ELF-1 (cell line): Measurements from ENCODE around the gene SH3BP4.
A peak's percentile ranks its signal among the peaks of the same experiment; 100 is the strongest.

ENCODE experiments used
- DNase-seq: peaks from one replicate; pipeline ENCODE4 v3.0.0-alpha.2; 2016; ENCODE audit warnings: low read depth, low spot score

SH3BP4 gene

DNA sequence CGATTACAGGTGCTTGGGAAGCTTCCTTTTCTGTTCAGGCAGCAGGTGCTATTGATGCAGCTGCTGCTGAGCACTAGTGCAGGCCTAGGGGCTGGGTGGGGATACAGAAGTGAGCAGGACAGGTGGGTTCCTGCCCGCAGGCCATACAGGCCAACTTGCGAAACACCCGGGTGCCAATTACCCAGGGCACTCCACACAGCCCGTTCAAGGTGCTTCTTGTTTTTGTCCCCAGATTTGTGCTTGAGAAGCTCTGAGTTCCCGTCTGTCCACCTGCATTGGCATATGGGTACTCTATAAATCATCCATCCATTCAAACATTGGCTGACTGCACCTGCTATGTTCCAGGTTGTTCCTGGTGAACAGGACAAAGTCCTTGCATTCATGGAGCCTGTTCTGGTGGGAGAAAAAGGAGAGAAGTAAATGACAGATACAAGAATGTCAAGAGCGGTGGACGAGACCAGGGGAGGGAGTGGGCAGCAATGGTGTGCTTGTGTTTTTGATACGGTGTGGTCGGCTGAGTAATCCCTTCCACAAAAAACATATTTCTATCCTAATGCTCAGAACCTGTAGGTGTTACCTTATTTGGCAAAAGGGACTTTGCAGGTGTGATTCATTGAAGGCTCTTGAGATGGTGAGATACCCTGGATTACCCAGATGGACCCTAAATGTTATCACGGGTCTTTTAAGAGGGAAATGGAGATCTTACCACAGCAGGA, 31.4 kb downstream of the SH3BP4 start:
- no peak for DNase-seq

DNA sequence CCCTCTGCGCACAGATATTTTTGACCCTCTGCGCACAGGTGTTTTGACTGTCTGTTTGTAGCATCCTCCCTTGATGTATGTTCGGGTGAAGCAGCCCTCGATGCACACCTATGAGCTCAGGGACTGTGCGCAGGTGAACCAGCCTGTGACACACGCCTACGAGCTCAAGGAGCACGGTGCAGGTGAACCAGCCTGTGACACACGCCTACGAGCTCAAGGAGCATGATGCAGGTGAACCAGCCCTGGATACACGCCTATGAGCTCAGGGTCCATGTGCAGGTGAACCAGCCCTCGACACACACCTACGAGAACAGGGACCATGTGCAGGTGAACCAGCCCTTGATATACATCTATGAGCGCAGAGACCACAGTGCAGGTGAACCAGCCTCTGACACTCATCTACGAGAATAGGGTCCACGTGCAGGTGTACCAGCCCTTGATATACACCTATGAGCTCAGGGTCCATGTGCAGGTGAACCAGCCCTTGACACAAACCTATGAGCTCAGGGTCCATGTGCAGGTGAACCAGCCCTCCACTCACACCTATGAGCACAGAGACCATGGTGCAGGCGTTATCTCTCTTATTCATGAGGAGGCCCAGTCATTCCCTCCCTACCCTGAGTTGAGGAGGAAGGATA, 33.9 kb downstream of the SH3BP4 start:
- DNase-seq: no peak

DNA sequence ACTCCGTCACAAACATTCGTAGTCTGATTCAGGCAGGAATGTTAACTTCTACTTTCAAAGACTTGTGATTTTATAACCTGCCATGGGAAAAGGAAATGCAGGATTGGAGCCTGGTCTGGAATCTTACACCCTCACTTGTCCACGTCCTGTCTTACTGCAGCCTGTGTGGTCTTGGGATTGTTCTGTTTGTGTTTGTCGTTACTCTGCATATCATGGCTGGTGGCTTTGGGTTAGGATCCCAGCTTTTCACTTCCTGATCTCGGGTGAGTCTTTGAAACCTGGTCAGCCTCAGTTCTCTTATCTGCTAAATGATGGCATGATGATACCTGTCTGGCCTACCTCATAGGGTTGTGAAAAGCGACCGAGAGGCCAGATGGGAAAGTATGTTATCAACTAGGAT, 34.6 kb downstream of the SH3BP4 start:
- no peak for DNase-seq

DNA sequence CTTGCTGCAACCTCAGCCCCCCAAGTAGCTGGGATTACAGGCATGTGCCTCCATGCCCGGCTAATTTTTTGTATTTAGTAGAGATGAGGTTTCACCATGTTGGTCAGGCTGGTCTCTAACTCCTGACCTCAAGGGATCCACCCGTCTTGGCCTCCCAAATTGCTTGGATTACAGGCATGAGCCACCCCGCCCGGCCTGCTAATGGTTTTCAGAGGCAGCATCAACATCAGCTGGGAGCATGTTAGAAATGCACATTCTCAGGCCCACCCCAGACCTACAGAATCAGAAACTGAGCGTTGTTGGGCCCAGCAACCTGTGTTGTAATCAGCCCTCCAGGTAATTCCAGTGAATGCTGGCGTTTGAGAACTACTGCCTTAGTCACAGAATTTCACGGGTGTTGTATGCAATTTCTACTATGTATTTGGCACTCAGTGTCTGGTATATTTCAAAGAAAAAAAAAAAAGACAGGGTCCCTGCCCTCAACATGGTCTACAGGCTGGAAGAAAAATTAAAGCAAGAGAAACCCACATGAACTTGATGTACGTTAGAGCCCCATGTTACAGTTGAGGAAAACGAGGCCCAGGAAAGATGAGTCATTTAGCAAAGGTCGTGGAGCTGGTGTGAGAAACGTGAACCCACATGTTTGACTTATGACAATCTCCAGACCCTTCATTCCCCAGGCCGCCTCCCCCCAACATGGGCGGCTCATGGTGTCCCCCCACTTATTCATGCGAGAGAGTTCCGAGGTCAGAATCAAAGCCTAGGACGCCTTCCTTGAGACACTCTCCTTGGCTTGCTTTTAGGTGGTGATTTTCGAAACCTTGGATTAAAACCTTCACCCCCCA, 35.3 kb downstream of the SH3BP4 start:
- no peak for DNase-seq

DNA sequence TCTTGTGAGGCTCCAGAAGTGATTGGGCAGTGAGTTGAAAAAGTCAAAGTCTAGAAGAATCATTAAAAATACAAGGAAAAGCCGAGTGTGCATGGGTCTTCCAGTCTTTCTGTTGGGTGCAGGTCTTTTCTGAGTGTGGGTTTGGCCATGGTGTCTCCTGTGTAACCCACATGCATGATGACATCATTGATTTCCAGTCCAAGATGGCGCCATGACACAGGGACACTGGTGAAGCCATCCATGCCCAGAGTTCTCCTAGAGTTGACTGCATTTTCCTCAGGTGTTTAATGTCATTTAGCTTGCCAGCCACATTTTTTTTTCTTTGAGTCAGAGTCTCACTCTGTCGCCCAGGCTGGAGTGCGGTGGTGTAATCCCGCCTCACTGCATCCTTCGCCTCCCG, 35.9 kb downstream of the SH3BP4 start:
- no peak for DNase-seq

DNA sequence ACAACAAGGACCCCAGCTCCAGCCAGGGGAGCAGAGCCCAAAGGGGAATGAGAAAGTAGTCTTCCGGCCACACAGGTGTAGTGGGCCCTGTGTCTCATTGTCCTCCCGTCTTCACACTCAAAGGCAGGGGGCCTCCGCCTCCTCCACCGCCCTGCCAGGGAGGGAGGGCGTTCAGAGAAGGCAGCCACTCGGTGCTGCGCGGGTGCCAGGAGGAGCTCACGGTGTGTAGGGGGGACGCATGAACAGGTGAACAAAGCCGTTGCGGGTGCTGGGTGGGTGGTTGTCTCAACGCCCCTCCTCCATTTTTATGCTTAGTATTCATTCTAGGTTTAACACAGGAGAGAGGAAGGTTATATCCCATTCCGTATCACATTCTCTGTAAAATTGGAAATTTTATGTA, 36.7 kb downstream of the SH3BP4 start:
- DNase-seq: no peak

DNA sequence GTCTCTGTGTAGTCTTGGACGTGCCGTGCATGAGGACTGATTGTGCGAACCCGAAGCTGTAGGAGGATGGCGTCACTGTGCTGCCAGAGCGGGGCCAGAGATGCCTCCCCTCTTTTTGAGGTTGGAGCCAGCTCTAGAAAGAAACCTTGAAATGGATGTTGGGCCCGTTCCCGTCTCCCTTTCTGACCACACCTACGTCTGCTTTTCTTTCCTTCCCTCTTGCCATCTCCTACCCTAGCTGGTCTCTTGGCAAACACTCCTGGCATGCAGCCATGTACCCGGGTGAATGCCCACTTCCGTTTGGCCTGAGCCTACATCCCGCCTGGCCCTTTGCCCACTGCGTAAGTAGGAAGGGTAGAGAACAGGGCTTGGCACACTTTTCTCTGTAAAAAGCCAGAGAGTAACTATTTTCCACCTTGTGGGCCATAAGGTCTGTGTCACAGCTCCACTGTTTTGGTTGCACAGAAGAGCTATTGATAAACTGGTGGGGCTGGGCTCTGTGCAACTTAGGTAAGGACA, 37.4 kb downstream of the SH3BP4 start:
- DNase-seq: no peak

DNA sequence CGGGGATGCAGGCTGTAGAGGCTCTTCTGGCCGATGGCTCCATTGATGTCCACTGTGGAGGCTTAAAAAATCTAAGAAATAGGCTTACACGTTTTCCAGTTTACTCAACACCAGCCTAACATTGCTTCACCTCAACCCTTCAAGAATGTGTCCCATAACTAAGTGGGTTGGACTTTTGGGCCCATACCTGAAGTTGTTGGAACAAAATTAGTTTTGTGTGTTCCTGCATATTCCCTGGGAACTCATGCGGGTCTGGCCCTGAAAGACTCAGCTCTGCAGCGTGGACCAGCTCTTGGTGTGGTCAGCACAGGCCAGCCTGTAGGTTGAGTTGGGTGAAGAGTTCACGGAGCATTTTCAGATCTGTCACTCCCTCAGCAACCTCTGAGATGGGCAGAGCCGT, 38.5 kb downstream of the SH3BP4 start:
- no peak for DNase-seq

DNA sequence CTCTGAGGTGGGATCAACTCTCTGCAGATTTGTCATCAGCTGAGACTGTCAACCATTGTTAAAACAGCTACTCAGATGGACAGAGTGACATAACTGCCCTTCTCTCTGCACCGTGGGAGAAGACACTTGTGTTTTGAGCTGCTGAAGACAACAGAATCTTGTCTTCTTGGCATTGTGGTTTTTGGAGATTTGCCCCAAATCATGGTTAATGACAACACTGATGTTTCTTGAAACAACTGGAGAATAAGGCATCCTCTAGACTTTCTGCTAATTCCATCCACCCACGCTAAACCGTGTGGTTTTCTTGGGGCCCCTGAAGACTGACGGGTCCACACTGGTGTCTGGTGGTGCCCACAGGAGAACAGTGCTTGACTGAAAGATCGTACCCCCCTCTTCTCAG, 39.5 kb downstream of the SH3BP4 start:
- DNase-seq: no peak

DNA sequence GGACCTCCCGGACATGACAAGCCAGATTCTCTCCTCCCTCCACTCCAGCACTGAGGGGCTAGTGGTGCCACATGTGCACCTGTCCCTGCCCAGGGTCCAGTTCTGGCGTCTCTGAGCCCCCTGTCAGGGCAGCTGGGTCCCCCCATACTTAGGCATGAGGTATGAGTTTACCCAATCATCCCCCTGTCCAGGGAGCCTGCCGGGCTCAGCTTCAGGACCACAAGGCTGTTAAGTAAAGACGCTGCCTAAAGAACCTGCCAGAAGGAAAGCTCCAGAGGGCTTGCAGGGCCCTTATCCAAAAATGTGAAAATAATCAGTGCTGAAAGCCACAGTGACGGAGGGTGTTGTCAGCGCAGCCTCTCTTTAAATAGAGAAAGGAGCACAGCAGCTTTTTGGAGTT, 40.0 kb downstream of the SH3BP4 start:
- no peak for DNase-seq

DNA sequence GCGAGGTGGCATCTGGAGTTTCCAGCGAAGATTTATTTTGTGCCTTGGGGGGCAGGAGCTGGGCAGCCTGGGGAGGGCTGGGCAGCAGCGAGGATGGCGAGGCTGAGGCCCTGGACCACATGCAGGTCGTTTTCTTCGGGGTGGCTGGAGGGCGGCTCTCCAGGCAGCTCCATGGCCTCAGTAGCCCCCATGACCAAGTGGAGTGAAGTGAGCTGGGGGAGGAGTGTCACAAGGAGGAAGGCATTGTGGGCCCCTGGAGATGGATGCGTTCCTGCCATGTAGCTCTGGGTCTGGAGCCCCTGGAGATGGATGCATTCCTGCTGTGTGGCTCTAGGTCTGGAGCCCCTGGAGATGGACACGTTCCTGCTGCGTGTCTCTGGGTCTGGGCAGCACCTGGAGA, 40.4 kb downstream of the SH3BP4 start:
- DNase-seq: no peak

DNA sequence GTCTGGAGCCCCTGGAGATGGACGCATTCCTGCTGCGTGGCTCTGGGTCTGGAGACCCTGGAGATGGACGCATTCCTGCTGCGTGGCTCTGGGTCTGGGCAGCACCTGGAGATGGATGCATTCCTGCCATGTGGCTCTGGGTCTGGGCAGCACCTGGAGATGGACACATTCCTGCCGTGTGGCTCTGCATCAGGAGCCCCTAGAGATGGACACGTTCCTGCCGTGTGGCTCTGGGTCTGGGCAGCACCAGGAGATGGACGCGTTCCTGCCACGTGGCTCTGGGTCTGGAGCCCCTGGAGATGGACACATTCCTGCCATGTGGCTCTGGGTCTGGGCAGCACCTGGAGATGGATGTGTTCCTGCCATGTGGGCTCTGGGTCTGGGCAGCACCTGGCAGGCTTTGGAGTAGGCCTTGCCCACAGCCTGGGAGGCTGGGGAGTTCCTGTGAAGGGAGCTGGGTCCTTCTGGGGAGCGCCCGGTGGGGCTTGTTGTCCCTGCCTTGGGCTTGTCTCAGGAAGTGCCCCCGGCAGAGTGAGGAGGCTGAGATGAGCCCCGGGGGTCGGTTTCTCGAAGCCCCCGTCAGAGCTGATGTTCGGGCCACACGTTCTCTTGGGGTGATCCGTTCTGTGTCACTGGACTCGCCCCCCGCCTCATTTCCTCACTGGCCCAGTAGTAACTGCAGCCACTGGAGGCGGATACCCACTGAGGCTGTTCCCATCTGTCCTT, 41.0 kb downstream of the SH3BP4 start:
- DNase-seq: no peak

DNA sequence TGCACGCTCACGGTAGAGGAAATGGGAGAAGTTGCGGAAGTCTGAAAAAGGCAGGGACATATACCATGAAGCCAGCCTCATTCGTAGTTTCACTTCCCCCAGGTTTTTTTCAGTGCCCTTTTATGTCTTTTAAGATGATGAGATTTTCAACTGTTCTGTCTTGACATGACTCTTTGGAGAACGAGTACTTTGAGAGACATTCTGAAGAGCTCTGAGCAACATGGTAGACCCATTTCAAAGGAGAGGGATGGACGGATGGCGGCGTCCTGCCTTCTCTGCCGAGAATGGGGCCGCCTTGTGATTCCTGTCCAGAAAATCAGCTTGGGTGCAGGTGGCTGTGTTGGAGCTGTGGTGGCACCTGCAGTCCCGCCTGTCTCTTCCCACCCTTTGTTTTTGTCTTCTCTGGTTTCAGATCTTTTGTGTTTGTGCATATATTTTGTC, 41.7 kb downstream of the SH3BP4 start:
- DNase-seq: no peak

DNA sequence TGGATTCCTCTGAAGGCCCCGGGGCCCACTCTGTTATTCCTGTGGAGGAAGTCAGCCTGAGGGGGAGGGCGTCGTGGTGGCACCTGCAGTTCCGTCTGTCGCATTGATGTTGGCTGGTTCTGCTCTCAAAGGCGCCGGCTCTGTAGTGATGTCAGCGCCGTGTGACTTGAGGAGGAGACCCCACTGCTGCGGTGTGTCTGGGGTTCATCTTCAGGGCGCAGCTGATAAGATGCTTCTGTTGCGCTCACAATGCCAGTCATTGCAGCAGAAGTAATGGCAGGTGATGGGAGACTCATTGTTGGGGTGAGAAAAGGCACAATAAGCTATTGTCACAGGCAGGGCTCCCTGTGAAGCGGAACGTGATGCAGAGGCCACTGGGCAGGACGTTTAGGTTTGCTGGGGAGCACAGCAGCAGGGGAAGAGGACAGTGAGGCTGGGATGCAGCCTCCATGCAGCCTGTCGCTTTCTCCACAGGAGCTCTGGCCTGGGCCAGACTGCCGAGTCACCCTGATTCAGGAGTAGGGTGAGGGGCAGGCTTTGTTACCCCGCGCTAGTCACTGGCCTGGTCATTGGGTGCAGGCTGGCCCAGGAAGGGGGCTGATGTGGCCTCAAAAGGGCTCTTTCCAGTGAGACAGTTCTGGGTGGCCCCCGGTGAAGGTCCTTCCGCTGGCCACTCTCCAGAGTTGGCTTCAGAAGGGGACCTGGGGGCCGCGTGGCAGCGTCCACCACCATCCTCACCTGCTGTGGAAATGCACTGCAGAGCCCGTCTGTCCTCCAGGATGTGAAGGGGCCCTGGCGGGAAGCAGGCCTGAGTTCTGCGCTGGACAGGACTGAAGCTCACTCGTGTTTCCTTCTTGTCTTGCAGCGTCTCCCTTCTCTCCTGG, 42.9 kb downstream of the SH3BP4 start:
- no peak for DNase-seq

DNA sequence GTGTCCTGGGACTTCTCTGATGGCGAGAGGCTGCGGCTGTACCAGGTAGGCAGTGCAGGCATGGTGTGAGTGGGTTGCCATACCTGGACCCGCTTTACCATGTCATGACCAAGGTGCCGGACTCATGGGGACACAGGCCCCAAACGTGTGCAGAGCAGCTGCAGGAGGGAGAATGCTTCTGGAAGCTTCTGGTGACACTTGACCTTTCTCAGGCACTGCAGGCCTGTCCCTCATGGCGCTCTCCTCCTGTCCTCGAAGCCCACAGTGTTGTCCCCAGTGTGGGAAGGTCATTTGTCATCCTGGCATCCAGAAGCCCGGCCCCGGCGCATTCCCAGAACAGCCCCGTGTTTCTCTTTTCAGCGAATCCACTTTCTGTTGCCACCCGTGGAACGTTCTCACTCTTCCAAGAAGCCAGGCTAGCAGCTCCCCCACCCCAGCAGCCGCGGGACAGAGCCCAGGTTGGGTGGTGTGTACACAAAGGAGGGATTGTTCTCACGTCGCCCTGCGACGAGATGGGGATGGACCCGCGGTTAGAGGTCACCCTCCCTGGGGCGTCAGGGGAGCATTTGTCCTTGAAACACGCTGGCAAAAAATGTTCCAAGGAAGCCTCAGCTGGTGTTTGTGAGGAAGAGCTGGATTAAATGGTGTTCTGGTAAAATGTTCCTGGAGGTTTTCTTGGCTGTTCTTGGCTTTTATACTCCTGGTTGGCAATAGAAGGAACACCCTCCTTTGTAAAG, 43.7 kb downstream of the SH3BP4 start:
- DNase-seq: no peak

DNA sequence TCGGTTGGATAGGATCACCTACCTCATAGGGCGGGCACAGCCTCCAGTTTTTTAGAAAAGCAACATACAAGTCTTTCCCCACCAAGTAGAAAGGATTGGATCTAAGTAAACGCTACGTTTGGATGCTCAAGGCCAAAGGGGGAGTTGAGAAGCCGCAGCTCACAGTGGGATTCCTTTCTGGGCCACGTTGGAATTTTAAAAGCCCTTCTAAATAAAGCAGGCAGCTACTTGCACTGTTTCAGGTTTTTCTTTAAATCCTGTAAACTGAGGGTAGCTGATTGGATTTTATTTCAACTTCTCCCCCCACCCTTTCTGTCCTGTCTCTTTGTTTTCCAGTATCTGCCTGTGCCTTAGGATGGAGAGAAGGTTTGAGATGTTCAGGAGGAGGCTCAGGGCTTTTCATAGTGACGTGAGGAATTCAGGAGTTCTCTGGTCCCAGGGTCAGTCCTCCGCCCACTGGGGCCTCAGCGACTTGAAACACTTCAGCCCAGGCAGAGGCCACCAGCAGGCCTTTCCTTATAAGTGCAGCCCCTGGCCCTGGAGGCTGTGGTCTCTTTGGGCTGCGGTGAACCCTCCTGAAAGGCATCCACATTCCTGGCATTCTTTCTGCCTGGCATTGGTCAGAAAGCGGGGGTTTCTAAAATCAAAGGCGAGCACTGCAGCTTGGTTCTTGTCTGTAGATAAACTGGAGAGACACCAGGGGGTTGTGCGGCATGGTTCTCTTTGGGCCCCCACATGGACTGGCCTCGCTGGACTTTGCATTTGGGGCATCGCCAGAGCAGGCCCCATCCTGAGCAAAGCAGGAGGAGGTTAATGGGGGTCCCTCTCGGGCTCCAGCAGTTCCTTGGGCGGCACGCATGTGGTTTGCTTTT, 44.5 kb downstream of the SH3BP4 start:
- peak; percentile 96 for DNase-seq

DNA sequence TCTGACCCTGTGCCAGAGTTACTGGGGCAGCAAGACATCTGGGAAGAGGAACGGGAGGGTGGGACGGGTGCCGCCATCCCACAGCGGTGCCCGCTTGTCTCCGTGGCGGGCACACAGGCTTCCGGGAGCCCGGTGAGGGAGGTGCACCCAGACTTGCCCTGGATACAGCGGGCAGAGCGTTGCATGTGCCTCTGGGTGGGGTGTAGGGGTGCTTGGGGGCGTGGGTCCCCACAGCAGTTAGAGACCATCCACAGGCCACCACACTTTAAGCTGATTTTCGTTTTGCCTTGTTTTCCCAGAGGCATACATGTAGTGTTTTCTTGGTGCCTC, 45.1 kb downstream of the SH3BP4 start:
- DNase-seq: no peak

DNA sequence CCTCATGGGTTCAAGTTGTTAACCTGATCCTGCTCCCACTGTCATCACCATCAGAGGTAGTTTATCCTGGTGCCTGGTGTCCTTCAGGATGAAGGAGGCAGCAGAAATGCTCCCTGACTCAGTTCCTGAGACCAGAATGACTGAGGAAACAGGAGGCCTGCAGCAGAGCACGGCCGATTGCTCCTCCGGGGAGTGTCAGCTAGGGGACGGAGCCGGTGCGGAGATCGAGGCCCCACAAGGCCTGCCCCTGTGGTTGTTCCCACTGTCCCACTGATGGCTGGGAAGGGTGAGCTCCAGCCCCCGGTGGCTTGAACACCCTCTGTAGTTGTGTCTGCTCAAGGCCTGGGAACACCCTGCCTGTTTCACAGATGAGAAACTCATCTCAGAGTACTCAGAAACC, 45.6 kb downstream of the SH3BP4 start:
- no peak for DNase-seq
